NCI-H2107 treated with DMSO at 0.1 percent for 48 hours (cell line): ENCODE measurements around the gene DYTN.

ENCODE experiments used
- DNase-seq: peaks from one replicate; lab custom pipeline; 2025; ENCODE audit not compliant: unreplicated experiment; lab: John Stamatoyannopoulos, UW

The DYTN gene

GRCh38 chr2:206616151-206616550, 102.0 kb downstream of the DYTN start:
- DNase-seq: no peak

GRCh38 chr2:206615417-206616089, 102.6 kb downstream of the DYTN start:
- no peak for DNase-seq

- DNase-seq: no peak
Observed at GRCh38 chr2:206614811-206615210, 103.4 kb downstream of the DYTN start.

GRCh38 chr2:206611736-206612135, 106.5 kb downstream of the DYTN start:
- no peak for DNase-seq

GRCh38 chr2:206611191-206611590, 107.0 kb downstream of the DYTN start:
- no peak for DNase-seq

GRCh38 chr2:206610451-206610850, 107.7 kb downstream of the DYTN start:
- no peak for DNase-seq

GRCh38 chr2:206603243-206603642, 115.0 kb downstream of the DYTN start:
- no peak for DNase-seq
